EH (cell line): ENCODE data around the gene DYSF.

ENCODE experiments used
- DNase-seq: peaks from one replicate; pipeline ENCODE4 v3.0.0-alpha.2; 2015; ENCODE audit warnings: low read depth

The DYSF gene

DNA sequence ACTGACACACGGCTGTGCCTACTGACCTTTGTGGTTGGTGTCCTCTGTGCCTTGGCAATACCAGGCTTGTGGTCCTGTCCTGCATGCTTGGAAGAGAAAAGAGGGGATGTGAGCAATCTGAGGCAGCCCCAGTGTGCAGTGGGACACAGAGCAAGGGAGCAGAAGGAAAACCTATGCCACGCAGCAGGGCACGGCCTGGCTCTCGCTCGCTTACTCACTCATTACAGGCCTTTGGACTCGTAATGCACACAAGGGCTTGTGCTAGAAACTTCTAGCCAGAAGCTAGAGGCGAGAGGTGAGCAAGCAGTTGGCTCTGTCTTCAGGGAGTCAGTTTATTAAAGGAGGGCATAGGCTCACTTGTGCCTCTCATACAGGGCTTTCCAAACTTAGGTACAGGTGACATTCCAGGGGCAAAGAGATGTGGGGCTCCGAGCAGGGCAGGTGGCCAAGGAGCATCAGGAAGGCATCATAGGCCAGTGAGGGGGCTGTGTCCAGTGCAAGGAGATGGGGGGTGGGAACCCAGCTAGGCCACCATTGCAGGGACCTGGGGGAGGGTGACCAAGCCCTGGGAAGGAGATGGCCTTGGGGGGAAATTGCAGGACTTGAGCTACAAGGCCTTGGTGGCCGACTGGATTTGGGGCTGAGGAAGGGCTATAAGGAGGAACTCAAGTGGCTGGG is 100.8 kb downstream of the DYSF start:
- DNase-seq, result no peak

DNA sequence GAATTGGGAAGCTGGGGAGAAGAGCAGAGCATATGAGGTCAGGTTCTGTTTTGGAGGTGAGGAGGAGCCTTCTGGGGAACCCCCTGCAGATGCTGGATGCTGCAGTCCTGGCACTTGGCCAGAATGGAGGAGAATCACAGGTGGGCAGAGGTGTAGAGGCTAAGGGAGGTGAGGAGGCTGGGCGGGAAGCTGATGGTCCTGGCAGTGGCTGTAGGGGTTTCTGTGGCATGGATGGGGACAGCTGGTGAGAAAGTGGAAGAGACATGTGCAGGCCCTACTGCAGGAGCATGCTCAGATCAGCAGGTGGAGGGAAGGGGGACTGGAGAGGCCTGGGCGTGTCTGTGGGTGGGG is 101.3 kb downstream of the DYSF start:
- DNase-seq, result no peak

DNA sequence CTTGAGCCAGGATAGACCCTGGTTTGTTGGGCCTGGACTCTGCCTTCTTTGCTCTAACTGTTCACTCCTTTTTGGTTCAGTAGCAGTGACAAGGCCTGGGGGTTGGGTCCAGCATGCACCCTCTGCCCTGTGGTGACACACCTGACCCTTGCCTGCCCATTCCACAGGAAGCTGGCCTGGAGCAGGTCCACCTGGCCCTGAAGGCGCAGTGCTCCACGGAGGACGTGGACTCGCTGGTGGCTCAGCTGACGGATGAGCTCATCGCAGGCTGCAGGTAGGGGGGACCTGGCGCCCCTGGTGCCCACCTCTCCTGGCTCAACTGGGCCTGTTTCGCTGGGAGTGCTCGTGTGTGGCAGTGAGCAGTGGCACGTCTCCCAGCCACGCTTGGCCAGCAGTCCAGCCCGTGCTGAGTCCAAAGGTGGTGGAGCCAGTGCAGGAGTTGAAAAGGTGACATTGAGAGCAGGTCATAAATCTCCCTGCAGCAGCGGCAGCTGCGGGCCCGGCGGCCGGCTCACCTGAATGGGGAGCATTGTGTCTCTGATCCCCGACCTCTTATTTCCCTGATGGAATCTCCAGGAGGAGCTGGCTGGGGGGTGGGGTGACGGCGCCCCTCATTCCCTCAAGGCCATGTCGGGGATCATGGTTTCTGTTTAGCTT is 102.6 kb downstream of the DYSF start:
- DNase-seq, result no peak

DNA sequence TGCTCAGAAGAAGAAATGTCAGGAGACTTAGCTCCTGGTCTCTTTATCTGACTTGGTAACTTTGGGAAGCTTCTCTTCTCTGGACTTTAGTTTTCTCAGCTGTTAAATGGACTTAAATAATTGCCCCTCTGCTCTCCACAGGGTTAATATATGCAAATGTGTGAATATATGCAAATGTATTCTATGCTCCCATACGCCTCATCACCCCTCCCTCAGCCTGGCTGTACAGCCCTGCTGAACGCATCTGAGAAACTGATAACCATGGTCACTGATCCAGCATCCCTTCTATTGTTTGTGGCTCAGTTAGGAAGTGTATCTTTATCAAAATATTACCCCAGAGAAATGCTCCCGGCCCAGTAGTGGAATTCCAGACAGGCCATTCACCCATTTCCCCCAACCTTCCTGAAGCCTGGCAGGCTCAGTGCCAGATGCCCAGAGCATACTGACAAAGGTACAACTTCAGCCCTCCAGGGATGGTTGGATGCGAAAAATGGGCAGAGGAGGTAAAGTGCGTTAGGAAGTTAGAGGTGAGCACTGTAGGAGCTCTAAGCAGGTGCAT is 103.4 kb downstream of the DYSF start:
- DNase-seq, result no peak

DNA sequence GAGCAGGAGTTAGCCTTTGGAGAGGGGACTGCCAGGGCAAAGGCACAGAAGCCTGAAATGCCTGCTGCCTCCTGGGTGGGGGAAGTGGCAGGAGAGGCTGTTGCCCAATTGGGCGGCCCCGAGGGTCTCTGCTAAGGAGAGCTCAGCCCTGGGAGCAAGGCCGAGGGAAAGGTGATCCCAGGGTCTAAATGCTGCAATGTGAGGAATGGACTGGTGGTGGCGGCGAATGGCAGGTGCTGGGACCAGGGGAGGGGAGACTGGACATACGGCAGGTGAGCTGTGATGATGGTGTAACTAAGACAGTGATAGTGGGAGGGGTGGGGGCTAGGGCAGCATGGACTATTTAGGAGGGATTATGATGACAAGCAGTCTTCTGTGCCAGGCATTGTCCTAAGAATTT is 104.0 kb downstream of the DYSF start:
- DNase-seq, result no peak

DNA sequence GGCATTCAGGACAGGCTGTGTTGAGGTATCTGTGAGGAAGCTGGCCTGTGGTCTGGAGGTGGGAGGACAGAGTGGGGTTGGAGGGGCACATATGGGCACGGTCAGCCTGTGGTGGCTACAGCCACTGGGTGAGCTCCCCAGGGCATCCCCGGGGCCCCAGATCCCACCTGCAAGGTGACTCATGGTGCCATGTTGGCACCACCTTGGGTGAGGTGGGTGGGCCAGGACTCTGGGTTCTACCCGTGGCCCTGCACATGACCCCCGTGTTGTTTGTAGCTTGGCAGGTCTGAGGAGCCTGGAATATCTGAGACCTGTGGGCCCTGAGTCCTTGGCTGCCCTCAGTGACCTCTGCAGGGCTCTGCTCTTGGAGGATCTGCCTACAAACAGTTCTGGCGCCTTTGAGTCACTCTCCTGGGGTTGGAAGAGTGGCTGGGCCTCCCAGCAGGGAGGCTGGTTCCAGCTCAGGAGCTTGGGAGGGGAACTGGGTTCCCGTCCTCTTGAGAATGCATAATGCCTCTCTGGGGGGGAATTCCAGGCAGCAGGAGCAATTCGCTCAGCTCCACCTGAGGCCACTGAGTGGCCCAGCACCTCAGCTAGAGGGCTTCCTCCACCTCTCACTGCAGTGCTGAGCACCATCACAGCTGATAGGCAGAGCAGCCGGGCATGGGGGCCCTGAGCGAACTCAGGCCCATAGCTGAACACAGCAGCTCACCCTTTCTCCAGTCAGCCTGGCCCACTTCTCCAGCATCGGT is 105.1 kb downstream of the DYSF start:
- DNase-seq, result peak; percentile 29

DNA sequence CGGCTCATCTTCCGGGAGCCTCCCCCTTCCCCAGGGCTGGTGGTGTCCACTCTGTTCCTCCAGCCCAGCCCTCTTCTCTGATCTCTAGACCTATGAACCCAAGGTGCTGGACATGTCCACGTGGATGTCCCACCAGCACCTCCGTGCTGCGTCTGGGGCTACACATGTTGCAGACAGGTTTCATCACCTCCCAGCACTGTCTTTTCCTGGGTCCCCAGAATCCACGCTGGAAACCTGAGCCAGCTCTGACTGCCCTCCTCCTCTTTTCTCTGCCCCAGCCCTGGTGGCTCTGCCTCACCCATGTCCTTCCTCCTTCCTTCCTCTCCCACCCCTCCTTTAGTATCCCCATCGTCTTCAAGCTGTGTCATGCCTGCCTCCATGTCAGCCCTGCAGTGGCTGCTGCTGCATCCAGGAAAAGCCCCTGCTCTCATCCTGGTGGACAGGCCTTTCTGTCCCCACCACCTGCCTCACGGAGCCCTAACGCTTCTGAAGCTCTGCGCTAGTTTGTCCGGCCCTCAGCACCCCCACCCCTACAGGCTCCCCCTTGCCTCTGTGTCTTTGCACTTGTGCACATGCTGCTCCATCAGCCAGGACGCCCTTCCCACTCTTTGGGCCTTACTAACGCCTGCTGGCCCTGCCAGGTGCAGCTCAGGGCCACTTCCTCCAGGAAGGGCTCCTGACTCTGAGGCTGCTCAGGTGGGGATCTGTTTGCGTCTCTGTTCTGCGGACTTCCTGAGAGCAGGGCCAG is 105.9 kb downstream of the DYSF start:
- no peak for DNase-seq

DNA sequence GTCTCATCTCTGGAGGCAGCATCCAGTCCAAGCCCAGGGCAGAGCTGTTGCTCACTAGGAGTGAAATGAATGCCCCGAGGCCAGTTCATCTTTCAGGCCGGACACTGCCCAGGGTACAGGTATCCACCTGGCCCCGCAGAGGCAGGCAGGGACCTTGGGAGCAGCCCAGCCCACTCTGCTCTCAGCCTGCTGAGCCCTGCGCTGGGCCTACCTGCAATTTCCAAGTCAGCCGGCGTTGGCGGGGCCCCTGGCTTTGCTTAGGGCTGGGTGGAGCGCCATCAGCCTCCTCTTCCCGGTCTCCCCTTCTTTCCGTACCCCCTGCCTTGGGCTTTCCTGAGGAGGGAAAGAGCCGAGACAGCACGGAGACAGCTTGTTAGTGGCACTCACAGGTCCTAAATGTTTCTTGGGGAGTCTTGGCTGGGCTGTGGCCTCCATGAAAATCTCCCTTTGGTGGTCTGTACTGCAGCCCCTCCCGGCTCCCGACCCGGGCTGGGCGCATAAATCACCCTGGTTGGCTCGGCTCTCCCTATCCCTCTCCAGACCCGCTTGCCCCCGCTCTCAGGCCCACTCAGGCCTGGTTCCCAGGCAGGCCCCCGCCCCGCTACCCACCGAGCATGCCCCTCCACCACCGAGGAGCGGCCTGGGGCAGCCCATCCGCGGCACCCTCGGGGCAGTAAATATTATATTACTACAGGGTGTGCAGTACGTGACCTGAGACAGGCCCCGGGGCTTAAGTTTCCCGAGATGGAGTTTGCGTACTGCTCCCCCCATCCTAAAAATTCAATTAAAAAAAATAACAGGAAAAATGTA is 106.7 kb downstream of the DYSF start:
- no peak for DNase-seq

DNA sequence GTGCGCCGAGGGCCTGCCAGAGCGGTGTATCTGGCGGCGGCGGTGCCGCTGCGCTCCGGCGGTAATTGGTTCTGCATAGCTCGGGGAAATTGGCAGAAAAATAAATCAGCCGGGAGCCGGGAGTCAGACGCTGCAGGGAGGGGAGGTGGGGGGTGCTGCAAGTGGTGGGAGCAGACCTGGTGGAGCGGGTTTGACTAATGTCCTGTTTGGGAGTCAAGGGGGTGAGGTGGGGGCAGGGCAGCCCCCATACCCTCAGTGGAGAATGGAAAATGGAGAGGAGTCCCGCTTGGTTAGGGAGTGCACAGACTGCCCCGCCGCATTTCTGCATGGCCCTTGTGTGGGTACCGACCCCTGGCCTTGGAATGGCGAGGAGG is 107.3 kb downstream of the DYSF start:
- DNase-seq, result no peak

DNA sequence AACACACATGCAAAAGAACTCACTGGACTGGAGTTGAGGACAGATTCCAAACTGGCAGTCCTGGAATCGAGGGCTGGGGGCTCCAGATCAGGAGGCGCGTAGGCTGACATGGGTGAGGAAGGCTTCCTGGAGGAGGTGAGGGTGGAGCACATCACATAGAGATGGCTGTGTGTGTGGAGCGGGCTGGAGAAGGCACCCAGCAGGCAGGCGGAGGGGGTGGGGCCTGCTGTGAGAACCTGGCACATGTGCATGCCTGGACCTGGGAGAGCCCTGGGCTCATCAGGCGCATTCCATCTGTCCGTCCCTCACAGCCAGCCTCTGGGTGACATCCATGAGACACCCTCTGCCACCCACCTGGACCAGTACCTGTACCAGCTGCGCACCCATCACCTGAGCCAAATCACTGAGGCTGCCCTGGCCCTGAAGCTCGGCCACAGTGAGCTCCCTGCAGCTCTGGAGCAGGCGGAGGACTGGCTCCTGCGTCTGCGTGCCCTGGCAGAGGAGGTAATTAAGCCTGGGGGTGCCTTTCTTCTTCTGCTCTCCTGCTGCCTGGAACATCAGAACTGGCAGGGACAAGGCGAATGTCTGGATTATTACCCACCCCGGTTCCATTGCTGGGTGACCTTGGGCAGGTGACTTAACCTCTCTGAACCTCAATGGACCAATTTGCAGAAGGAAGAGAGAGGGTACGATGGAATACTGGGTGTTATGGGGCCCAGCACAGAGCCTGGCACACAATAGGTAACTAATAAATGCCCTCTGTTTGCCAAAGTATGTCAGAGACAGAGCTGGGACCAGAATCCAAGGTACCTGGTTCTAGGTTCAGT is 108.3 kb downstream of the DYSF start:
- no peak for DNase-seq

DNA sequence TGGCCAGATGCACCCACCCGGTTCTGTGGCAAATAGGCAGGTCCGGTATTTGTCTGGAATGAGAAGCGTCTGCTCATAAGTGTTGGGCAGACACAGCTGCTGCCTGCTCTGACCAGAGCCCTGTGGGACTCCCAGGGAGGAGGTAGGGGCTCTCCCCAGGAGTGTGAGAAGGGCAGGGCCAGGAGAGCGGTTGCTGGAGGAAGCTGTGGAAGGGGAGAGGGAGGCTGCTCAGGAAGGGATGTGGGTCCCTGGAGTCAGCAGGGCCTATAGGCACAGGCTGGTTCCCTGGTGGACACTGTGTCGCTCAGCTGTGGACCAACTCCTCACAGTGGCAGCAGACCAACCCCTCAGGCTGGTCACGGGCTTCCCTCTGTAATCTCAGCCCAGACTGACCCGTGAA is 109.2 kb downstream of the DYSF start:
- peak; percentile 9 for DNase-seq

DNA sequence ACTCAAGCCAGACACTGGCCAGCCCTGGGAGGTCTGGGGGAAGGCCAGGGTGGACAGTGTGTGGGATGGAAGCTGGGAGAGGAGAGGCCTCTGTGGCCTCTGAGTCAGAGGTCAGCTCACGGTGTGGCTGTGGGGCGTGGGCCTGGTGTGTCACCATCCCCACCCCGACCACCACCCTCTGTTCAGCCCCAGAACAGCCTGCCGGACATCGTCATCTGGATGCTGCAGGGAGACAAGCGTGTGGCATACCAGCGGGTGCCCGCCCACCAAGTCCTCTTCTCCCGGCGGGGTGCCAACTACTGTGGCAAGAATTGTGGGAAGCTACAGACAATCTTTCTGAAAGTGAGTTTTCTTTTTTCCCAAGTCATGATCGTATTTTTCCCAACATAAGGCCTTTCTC is 110.5 kb downstream of the DYSF start:
- DNase-seq, result peak; percentile 8

DNA sequence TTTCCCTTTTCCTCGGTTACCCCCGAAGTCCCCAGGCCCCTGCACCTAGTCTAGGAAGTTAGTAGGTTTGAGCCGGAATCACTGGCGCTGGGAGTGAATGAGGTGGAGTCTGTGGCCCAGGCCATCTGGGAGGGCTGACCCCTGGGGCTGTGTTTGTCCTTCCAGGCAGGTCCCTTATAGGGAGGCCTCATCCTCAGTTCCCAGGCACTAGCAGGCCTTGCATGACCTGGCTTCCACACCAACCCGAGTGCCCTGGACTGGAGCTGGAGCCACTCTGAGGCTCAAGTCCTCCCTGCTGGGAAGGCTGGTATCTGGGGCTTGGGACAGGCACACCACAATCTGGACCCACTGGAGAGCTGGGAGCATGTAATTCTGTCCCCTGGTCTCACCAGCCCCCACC is 111.0 kb downstream of the DYSF start:
- no peak for DNase-seq

DNA sequence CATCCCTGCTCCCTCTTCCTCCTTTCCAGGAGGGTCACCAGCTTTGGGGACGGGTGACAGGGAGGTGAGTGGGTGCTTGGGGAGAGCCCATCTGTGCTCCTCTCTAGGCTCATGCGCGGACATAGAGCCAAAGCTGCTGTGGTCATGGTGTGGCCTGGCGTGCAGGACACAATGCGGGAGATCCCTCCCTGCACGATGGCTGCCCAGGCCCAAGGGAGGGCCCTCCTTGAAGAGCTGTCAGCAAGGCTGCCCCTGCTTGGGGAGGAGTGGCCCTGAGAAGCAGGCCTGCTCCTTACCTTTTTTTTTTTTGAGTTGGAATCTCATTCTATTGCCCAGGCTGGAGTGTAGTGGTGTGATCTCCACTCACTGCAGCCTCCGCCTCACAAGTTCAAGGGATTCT is 111.4 kb downstream of the DYSF start:
- no peak for DNase-seq

DNA sequence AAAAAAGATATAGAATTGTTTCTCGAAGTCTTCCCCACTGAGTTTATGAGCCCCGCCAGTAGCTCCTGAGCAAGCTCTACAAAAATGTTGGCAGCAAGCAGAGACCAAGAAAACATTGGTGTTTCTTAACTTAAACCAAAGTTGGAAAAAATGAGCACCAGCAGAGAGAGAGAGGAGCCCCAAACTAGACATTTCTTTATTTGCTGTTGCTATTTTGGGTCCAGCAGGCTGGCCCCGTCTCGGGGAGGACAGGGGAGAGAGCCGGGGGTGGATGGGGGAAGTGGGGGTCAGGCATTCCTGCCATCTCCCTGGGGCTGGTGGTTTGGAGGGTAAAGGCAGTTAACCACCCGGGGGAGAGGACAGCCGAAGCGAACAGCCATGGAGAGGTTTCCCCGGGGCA is 113.0 kb downstream of the DYSF start:
- DNase-seq, result peak; percentile 75

DNA sequence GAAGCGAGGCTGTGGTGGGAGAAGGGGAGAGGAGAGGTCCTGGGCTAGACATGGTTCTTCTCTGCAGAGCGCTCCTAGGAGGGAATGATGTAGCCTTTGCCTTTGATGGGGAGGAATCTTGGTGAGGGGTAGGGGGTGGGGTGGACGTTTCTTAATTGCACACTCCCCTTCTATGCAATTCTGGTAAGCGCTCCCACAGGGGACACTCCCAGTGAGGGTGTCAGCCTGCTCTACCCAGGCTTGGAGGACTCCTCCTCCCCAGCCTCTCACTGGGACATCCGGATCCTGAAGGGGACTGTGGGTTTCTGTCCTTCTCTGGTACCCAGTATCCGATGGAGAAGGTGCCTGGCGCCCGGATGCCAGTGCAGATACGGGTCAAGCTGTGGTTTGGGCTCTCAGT is 114.3 kb downstream of the DYSF start:
- no peak for DNase-seq

DNA sequence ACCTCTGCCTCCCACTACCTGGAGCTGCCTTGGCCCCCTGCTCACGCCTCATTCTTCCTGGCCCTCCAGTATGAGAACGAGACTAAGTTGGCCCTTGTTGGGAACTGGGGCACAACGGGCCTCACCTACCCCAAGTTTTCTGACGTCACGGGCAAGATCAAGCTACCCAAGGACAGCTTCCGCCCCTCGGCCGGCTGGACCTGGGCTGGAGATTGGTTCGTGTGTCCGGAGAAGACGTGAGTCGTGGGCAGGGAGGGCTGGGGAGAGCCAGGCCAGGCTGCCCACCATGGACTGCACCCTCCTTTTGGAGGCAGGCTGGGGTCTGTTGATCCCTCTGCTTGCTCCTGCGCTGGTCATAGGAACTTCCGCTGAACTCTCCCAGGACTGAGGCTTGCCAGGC is 114.7 kb downstream of the DYSF start:
- DNase-seq, result no peak

DNA sequence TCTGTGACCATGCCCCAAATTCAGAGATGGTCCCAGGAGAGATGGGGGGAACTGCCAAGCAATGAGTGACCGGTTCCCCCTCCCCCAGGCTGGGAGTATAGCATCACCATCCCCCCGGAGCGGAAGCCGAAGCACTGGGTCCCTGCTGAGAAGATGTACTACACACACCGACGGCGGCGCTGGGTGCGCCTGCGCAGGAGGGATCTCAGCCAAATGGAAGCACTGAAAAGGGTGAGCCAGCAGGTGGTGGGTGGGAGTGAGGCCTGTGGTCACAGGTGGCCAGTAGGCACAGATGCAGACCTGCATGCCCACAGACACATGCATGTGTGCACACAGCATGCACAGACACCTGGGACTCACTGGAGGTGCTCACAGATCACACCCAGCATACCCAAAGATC is 117.2 kb downstream of the DYSF start:
- no peak for DNase-seq

DNA sequence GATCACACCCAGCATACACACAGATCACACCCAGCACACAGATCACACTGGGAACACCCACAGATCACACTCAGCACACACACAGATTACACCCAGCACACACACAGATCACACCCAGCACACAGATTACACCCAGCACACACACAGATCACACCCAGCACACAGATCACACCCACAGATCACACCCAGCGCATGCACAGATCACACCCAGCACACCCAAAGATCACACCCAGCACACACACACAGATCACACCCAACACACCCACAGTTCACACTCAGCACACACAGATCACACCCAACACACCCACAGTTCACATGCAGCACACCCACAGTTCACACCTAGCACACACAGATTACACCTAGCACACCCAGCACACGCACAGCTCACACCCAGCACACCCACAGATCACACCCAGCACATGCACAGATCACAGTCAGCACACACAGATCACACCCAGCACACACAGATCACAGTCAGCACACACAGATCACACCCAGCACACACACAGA is 117.6 kb downstream of the DYSF start:
- DNase-seq, result no peak

DNA sequence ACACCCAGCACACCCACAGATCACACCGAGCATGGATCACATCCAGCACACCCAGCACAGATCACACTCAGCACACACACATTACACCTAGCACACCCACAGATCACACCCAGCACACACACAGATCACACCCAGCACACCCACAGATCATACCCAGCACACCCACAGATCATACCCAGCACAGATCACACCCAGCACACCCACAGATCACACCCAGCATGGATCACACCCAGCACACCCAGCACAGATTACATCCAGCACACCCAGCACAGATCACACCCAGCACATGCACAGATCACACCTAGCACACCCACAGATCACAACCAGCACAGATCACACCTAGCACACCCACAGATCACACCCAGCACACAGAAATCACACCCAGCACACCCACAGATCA is 118.6 kb downstream of the DYSF start:
- no peak for DNase-seq

DNA sequence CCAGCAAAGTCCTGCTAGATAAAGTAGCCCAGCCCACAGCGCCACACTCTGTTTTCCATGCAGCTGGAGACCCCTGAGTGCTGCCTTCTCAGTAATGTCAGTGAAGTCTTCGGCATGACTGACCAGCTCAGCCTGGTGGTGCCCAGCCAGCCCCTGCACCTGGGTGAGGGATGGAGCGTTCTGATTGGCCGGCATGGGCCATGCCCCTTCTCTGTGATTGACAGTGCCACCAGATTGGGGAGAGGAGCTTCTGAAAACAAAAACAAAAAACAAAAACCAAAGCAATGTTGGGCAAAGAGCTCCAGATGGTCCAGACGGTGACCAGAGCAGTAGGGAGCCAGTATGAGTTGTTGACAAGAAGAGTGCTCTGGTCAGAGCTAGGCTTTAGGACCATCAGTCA is 122.6 kb downstream of the DYSF start:
- no peak for DNase-seq
